Measurements from ENCODE around the gene SOX13. TPM values are rescaled to one million over a fixed set of nuclear protein-coding genes. Genes with fewer than 3 reads are reported as not detected.

The SOX13 gene
- total and polyA plus RNA-seq, 8 donors = 4.1 to 42.6 (median 11.1) TPM

DNA sequence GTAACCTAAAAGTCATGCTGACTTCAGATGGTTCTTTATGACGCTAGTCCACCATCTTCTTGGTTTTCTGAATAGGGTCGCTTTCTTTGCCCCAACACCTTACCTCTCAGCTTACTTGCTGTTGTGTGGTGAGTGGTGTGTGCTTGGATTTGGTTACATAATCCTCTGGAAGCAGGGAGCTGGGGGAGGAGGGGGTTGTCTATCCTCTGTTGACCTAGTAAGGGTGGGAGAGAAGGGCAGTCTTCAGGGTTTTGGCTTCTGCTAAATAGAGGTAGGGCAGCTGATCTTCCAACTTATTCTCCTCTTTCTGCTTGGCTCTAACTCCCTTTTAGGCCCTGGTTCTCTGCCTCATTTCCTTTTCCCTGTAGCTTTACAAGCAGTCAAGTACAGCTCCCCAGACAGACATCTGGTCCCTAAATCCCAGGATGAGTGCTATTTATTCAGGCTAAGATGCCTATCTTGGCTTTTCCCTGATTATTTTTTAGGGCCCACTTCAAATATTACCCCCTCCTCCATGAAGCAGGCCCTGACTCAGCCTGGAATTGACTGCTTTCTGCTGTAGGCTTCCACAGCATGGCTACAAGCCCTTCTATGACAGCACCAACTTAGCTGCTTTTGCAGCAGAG is 99.6 kb downstream of the SOX13 start:
- H3K9me3 ChIP-seq = peaks cover 0 to 23% (median 8%) of the 10 kb centered on the region in 4 donors
- no peak for TF ChIP-seq CTCF (IDR thresholded peaks at IDR 0.05)
- no peak for TF ChIP-seq EP300 (IDR thresholded peaks at IDR 0.05)
- TF ChIP-seq POLR2AphosphoS5 (IDR thresholded peaks at IDR 0.05) = no peak
- no peak for TF ChIP-seq POLR2A (IDR thresholded peaks at IDR 0.05)

DNA sequence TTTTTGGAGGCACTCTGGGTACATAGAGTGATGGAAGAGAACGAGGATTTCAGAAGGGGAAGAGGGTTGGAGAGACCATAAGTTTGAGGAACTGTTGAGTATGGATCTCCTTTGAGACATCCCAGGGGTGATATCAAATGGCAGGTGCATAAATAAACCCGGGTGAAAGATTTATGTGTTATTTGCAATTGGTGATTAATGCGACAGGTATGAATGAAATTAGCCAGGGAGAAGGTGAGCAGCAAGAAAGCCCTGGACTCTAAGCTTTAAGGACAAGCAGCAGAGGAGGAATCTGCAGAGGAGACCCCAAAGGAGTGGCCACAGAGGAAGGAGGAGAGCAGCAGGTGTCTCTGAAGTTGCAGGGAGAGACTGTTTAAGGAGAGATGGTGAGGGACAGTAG is 102.0 kb downstream of the SOX13 start:
- 60 to 71% (median 61%) methylated on average over 3 of the region's 3 CpGs for WGBS, 5 donors
- TF ChIP-seq POLR2A (IDR thresholded peaks at IDR 0.05) (no peak), EP300 (IDR thresholded peaks at IDR 0.05) (no peak), POLR2AphosphoS5 (IDR thresholded peaks at IDR 0.05) (no peak), CTCF (IDR thresholded peaks at IDR 0.05) (no peak)
- Histone ChIP-seq H3K27ac (no peak overlapping the region), H3K9me3 (peaks cover 0 to 10% (median 4%) of the 10 kb centered on the region in 4 donors), H3K4me1 (no peaks in the 10 kb centered on the region), H3K27me3 (peaks cover 0 to 9% (median 0%) of the 10 kb centered on the region in 3 donors), H3K36me3 (no peaks in the 10 kb centered on the region), H3K4me3 (no peak overlapping the region)
- no peak for DNase-seq
- intact Hi-C loops (cut with DNase I; ENCODE audit: low total_unique reads) = no loop called here

More for the DNA sequence above, 99.6 kb downstream of the SOX13 start:
- Histone ChIP-seq H3K27me3 (peaks cover 0 to 5% (median 0%) of the 10 kb centered on the region in 3 donors), H3K36me3 (no peaks in the 10 kb centered on the region), H3K4me3 (no peak overlapping the region), H3K27ac (no peak overlapping the region), H3K4me1 (no peaks in the 10 kb centered on the region)
- DNase-seq = no peak
- 88 to 100% (median 91%) methylated on average over 2 of the region's 2 CpGs for whole genome bisulfite sequencing, 5 donors
- intact Hi-C loops (cut with DNase I; ENCODE audit: low total_unique reads) = no loop called here

GRCh38 chr1:204176049-204176448 is 103.1 kb downstream of the SOX13 start:
- DNase-seq = no peak
- no peak overlapping the region for H3K27ac ChIP-seq
- H3K36me3 ChIP-seq = no peaks in the 10 kb centered on the region
- H3K4me3 ChIP-seq = no peak overlapping the region
- intact Hi-C loops (cut with DNase I; ENCODE audit: low total_unique reads) = no loop called here
- TF ChIP-seq POLR2A (IDR thresholded peaks at IDR 0.05) = no peak
- TF ChIP-seq POLR2AphosphoS5 (IDR thresholded peaks at IDR 0.05) = no peak
- no peak for TF ChIP-seq CTCF (IDR thresholded peaks at IDR 0.05)
- TF ChIP-seq EP300 (IDR thresholded peaks at IDR 0.05) = no peak
- H3K27me3 ChIP-seq = peaks cover 0 to 9% (median 0%) of the 10 kb centered on the region in 3 donors
- no peaks in the 10 kb centered on the region for H3K9me3 ChIP-seq
- WGBS, 5 donors = 87 to 91% (median 88%) methylated on average over 5 of the region's 5 CpGs
- no peaks in the 10 kb centered on the region for H3K4me1 ChIP-seq

DNA sequence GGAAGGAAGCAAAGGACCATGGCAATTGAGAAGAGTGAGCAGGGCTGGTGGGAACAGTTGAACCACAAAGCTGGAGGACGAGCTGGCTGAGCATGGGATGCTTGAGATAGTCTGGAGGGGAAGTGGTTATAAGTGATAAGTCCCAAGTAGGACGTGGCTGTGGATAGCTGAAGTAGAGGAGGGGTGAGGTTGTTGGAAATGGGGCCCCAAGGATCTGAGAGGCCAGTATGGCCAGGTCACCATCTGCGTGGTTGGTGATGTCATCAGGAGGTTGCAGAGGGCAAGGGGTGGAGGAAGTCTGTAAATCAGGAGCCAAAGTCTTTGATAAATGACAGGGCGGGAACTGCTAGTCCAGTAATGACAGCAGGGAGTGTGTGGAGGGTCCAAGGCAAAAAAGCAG is 104.2 kb downstream of the SOX13 start:
- WGBS, 5 donors = 39 to 52% (median 46%) methylated on average over 4 of the region's 4 CpGs
- peak in 1 of 2 donors; percentile 39 for DNase-seq
- Histone ChIP-seq H3K4me3 (no peak overlapping the region), H3K4me1 (no peaks in the 10 kb centered on the region), H3K36me3 (no peaks in the 10 kb centered on the region), H3K27me3 (peaks cover 0 to 9% (median 0%) of the 10 kb centered on the region in 3 donors), H3K9me3 (no peaks in the 10 kb centered on the region), H3K27ac (no peak overlapping the region)
- intact Hi-C loops (cut with DNase I; ENCODE audit: low total_unique reads) = no loop called here
- TF ChIP-seq POLR2A (IDR thresholded peaks at IDR 0.05) (no peak), CTCF (IDR thresholded peaks at IDR 0.05) (no peak), POLR2AphosphoS5 (IDR thresholded peaks at IDR 0.05) (no peak), EP300 (IDR thresholded peaks at IDR 0.05) (no peak)

Other genes starting within 250 kb of the SOX13 start
- 100 to 1,000 TPM in 1 of 5 donors, 10 to 100 TPM in 2, 1 to 10 TPM in 1, not detected in 1; 8.7 to 470 (median 52.9) TPM for gene SNRPE, start 211.5 kb upstream of the SOX13 start, total RNA-seq
- gene SNRPE, start 211.5 kb upstream of the SOX13 start, polyA plus RNA-seq = 100 to 1,000 TPM; 111 to 123 (median 119) TPM
- 10 to 100 TPM in 1 of 5 donors, 1 to 10 TPM in 3, under 1 TPM in 1; 0.45 to 12.2 (median 6.6) TPM for gene ETNK2, start 78.9 kb downstream of the SOX13 start, total RNA-seq
- gene ETNK2, start 78.9 kb downstream of the SOX13 start, polyA plus RNA-seq = 1 to 10 TPM; 3.8 to 8.1 (median 7.8) TPM
- not detected for gene REN, start 93.2 kb downstream of the SOX13 start, total RNA-seq
- gene REN, start 93.2 kb downstream of the SOX13 start, polyA plus RNA-seq = under 1 TPM in 1 of 3 donors, not detected in 2; 0.08 TPM
- gene KISS1, start 123.4 kb downstream of the SOX13 start, total RNA-seq = 1 to 10 TPM in 1 of 5 donors, not detected in 4; 1.1 TPM
- 1 to 10 TPM in 2 of 3 donors, not detected in 1; 1.6 to 8.3 TPM for gene KISS1, start 123.4 kb downstream of the SOX13 start, polyA plus RNA-seq
- gene GOLT1A, start 140.9 kb downstream of the SOX13 start, total RNA-seq = 1 to 10 TPM in 3 of 5 donors, not detected in 2; 1.8 to 7.1 (median 5.9) TPM
- 10 to 100 TPM in 1 of 3 donors, 1 to 10 TPM in 2; 6.6 to 16.6 (median 7.6) TPM for gene GOLT1A, start 140.9 kb downstream of the SOX13 start, polyA plus RNA-seq